Measurements from ENCODE around the gene HLX. TPM values are rescaled to one million over a fixed set of nuclear protein-coding genes. Genes with fewer than 3 reads are reported as not detected.

The HLX gene
- total RNA-seq, 1 experiment from 2014 or later: 1.8 TPM

DNA sequence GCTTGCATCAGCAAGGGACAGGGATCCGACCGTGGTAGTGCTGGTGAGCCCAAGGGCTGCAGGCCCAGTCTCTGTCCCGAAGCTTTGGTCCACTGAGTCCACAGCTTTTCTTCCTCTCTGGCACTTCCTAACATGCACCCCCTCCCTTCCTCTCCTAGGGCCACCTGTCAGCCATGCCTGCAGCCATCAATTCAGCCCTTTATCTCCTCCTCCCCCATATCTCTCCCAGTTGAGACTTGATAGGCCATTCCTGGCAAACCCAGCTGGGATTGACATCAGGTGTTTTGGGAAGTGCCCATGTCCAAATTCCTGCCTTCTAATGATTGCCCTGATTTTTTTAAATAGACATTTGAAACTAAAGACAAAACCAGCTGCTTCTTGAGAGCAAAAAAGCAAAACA, 25.6 kb downstream of the HLX start:
- ATAC-seq: no peak
- intact Hi-C loops (cut with micrococcal nuclease): loop anchor here (10.0 kb wide), 1 partner anchor 530 kb away; no protein-coding TSS in a partner anchor
- peaks cover 4% of the 10 kb centered on the region; the same call in 1 of the 2 replicates for H3K27me3 ChIP-seq (ENCODE audit: insufficient read depth, low read length)
- POLR2A ChIA-PET: no interaction called here
- no peaks in the 10 kb centered on the region for H3K9me3 ChIP-seq (ENCODE audit: control insufficient read depth in 1 of 2, insufficient read depth in 1 of 2, low read depth in 1 of 2, low read length in 2 of 2)
- H3K9me2 ChIP-seq (ENCODE audit: insufficient read depth): no peaks in the 10 kb centered on the region
- no peaks in the 10 kb centered on the region for H3K36me3 ChIP-seq (ENCODE audit: control insufficient read depth in 1 of 2, insufficient read depth in 2 of 2, low read length in 2 of 2)
- H3K79me2 ChIP-seq (ENCODE audit: insufficient read depth, low read length): no peaks in the 10 kb centered on the region
- no peak overlapping the region for H3K27ac ChIP-seq (ENCODE audit: low read depth, low read length)
- H3K4me3 ChIP-seq (replicated peaks in 1 of 2; ENCODE audit: low read depth in 1 of 2, low read length in 2 of 2): no peak overlapping the region
- no peak for TF ChIP-seq RAD21 (IDR thresholded peaks at IDR 0.05; ENCODE audit: low read depth)
- TF ChIP-seq REST (IDR thresholded peaks at IDR 0.05; ENCODE audit: low read depth): no peak
- TF ChIP-seq CBX3 (IDR thresholded peaks at IDR 0.05; ENCODE audit: low read depth): no peak
- TF ChIP-seq, protein P1, sequence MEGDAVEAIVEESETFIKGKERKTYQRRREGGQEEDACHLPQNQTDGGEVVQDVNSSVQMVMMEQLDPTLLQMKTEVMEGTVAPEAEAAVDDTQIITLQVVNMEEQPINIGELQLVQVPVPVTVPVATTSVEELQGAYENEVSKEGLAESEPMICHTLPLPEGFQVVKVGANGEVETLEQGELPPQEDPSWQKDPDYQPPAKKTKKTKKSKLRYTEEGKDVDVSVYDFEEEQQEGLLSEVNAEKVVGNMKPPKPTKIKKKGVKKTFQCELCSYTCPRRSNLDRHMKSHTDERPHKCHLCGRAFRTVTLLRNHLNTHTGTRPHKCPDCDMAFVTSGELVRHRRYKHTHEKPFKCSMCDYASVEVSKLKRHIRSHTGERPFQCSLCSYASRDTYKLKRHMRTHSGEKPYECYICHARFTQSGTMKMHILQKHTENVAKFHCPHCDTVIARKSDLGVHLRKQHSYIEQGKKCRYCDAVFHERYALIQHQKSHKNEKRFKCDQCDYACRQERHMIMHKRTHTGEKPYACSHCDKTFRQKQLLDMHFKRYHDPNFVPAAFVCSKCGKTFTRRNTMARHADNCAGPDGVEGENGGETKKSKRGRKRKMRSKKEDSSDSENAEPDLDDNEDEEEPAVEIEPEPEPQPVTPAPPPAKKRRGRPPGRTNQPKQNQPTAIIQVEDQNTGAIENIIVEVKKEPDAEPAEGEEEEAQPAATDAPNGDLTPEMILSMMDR (IDR thresholded peaks at IDR 0.05 in 2 of 3, conservative IDR thresholded peaks at IDR 0.05 in 1 of 3; ENCODE audit: borderline replicate concordance in 1 of 3, insufficient read depth in 1 of 3, low read depth in 2 of 3, low read length in 2 of 3): no peak
- TF ChIP-seq EZH2phosphoT487 (IDR thresholded peaks at IDR 0.05; ENCODE audit: borderline replicate concordance): no peak
- no peak for TF ChIP-seq POLR2AphosphoS5 (IDR thresholded peaks at IDR 0.05; ENCODE audit: low read depth, low read length)
- no peak for TF ChIP-seq CEBPB (IDR thresholded peaks at IDR 0.05; ENCODE audit: low read depth)
- TF ChIP-seq JUND (IDR thresholded peaks at IDR 0.05): no peak
- TF ChIP-seq MAX (IDR thresholded peaks at IDR 0.05): no peak
- no peak for TF ChIP-seq SRF (IDR thresholded peaks at IDR 0.05; ENCODE audit: low read depth)
- TF ChIP-seq ZNF274 (IDR thresholded peaks at IDR 0.05; ENCODE audit: low read depth, low read length): no peak
- TF ChIP-seq, protein P2, sequence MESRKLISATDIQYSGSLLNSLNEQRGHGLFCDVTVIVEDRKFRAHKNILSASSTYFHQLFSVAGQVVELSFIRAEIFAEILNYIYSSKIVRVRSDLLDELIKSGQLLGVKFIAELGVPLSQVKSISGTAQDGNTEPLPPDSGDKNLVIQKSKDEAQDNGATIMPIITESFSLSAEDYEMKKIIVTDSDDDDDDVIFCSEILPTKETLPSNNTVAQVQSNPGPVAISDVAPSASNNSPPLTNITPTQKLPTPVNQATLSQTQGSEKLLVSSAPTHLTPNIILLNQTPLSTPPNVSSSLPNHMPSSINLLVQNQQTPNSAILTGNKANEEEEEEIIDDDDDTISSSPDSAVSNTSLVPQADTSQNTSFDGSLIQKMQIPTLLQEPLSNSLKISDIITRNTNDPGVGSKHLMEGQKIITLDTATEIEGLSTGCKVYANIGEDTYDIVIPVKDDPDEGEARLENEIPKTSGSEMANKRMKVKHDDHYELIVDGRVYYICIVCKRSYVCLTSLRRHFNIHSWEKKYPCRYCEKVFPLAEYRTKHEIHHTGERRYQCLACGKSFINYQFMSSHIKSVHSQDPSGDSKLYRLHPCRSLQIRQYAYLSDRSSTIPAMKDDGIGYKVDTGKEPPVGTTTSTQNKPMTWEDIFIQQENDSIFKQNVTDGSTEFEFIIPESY (IDR thresholded peaks at IDR 0.05; ENCODE audit: extremely low read depth, insufficient replicate concordance, low read length): no peak
- H2AFZ ChIP-seq (ENCODE audit: low read depth, low read length, poor library complexity, severe bottlenecking): no peak overlapping the region
- no peak overlapping the region for H3K4me2 ChIP-seq (ENCODE audit: low read length)
- no TSS peak for BruUV-seq (replicated peaks)
- no peaks in the 10 kb centered on the region for H3K4me1 ChIP-seq (ENCODE audit: control insufficient read depth in 1 of 2, insufficient read depth in 2 of 2, low read length in 2 of 2)
- CTCF ChIA-PET: interaction anchor here (0.9 kb wide), 1 partner anchor 298 kb away, joined by 3 read pairs; no protein-coding TSS in a partner anchor
- no peak overlapping the region for H3K9ac ChIP-seq (ENCODE audit: low read length)
- no peak for DNase-seq (ENCODE audit: low read depth, low spot score)
- no peaks in the 10 kb centered on the region for H4K20me1 ChIP-seq (ENCODE audit: insufficient read depth)
- RAD21 ChIA-PET (ENCODE audit: low non-redundant PET in 1 of 2, low total read pairs in 2 of 2, uncharacterized antibody in 2 of 2, unreplicated experiment in 2 of 2): no interaction called here

Data from HCT116 (cell line).